ENCODE results near the gene PXK.
A peak's percentile ranks its signal among the peaks of the same experiment; 100 is the strongest.

Gene PXK

GRCh38 chr3:58383476-58383875 is 50.8 kb downstream of the PXK start:
- DNase-seq (ENCODE audit: low read depth), result peak; percentile 90
- in situ Hi-C loops (cut with HindIII; ENCODE audit: low sequenced_read_pairs), result no loop called here
- H3K4me3 ChIP-seq (ENCODE audit: low read depth, low read length), result no peak overlapping the region
- TF ChIP-seq CTCF (IDR thresholded peaks at IDR 0.05; ENCODE audit: low read depth, low read length, missing control alignments), result no peak

GRCh38 chr3:58383904-58384303 is 51.2 kb downstream of the PXK start:
- in situ Hi-C loops (cut with HindIII; ENCODE audit: low sequenced_read_pairs), result no loop called here
- no peak for TF ChIP-seq CTCF (IDR thresholded peaks at IDR 0.05; ENCODE audit: low read depth, low read length, missing control alignments)
- peak; percentile 100 for DNase-seq (ENCODE audit: low read depth)
- no peak overlapping the region for H3K4me3 ChIP-seq (ENCODE audit: low read depth, low read length)

DNA sequence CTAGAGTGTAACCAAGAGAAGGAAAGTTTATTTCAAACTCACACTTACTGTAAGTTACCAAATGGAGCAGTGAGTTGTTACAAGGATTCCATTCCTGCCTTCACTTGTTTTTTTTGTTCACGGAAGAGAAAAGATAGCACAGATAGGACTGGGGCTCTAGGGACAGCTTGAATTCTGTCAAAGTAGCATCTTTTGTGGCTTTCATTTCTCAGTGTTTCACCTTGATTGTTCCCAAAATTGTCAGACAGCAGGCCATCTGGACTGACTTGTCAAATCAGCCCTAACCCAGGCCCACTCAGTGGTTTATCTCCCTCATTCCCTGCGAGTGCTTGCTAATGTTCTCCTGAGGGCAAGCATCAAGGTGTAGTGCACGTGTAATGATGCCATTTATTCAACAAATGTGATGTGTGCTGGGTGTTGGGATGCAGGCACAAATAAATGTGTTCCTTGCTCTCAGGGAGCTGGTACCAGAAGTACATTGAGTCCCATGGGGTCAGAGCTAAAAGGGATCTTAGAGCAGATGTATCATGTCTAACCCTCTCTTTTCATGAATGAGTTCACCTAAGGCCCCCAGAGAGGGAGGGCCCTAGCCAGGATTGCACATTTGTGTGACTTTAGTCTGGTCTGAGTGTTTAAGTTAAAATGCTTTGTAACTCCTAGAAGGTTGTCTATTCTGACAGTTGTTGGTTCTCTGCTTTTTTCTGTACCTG is 51.8 kb downstream of the PXK start:
- in situ Hi-C loops (cut with HindIII; ENCODE audit: low sequenced_read_pairs), result no loop called here
- H3K4me3 ChIP-seq (ENCODE audit: low read depth, low read length), result no peak overlapping the region
- no peak for TF ChIP-seq CTCF (IDR thresholded peaks at IDR 0.05; ENCODE audit: low read depth, low read length, missing control alignments)
- no peak for DNase-seq (ENCODE audit: low read depth)

DNA sequence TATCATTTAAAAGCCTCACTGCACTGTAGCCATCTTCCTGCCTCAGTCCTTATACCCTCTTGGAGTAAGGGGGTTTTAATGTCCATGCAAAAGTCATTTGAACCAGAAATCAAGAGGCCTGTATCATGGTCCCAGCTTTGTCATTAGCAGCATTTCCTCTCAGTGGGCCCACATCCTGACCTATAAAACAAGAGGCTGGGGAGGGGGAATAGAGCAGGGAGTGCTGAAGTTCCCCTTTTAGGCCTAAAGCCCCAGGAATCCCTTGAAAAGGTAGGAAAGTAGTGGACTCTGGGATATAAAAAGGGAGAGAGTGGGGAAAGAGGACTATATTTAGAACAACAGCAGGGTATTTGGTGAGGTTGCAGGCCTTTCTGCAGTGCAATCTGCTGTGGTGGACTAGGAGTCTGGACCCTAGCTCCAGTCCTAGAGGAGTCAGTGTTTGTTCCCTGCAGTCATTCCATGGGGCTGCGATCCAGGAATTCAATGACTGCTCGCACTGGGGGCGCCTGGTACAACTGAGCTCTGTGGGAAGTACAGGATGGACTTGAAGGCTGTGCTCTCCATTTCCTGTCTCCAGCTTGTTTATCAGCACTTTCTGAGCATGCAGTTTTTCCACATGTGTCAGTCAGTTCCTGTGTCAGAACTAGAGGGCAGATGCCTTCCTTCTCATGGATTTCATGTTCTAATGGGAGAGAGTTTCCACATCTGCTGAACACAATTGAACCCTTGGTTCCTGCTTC is 54.1 kb downstream of the PXK start:
- in situ Hi-C loops (cut with HindIII; ENCODE audit: low sequenced_read_pairs), result no loop called here
- TF ChIP-seq CTCF (IDR thresholded peaks at IDR 0.05; ENCODE audit: low read depth, low read length, missing control alignments), result no peak
- no peak overlapping the region for H3K4me3 ChIP-seq (ENCODE audit: low read depth, low read length)
- no peak for DNase-seq (ENCODE audit: low read depth)

DNA sequence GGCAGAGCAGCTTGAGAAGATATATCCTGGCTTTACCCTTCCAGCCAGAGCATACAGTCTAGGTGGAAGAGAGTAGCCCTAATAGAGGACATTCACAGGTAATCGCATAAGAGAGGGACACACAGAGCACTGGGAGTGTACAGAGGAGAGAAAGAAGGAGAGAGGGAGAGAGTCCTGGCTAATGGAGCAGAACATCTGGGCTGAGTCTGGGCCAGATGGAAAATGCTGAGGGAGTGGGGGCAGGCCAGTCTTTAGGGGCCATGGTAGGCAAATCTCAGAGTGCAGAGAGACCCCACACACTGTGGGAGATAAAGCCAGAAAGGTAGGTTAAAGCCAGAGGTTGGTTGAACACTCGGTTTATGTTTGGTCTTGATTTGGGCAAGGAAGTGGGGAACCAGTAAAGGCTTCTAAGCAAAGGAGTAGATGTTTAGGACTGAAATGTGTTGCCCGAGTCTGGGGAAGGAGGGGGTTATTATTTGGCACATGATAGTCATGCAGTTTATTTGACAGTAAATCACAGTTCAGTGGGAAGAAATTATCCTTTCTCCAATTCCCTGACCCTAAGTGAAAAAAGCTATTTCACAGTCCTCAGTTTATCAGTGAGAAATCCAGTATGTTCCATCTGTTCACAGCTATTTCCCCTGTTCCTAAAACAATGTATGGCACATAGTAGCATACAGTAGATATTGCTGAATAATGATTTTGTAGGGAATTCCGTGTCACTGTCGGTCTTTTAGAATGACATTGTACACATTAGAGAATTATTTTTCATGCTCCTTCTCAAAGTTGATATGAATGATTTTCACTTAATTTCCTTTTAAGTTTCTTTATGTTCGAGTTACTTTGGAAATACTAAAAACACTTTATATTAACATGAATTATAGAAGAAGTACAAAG is 55.2 kb downstream of the PXK start:
- no peak overlapping the region for H3K4me3 ChIP-seq (ENCODE audit: low read depth, low read length)

More for the DNA sequence above, 55.2 kb downstream of the PXK start:
- no peak for DNase-seq (ENCODE audit: low read depth)
- no peak for TF ChIP-seq CTCF (IDR thresholded peaks at IDR 0.05; ENCODE audit: low read depth, low read length, missing control alignments)
- in situ Hi-C loops (cut with HindIII; ENCODE audit: low sequenced_read_pairs), result no loop called here

Measured in astrocyte of the cerebellum (primary cell).